Upper lobe of left lung (tissue), 4 donors: ENCODE results near the gene CRLF3.

Source experiments
- CTCF ChIP-seq, 6 experiments: fragments of 450-650 bp in 4 of 6; fragments of 200-600 bp in 2 of 6; sonication (generic) in 2 of 6; IDR thresholded peaks; one replicate each; pipeline ENCODE4 v1.5.1; 2016 to 2019; ENCODE audit warnings: antibody characterized with exemption in 6 of 6
- EP300 ChIP-seq, 4 donors: sonication (generic); formaldehyde crosslinking; IDR thresholded peaks; one replicate each; pipeline ENCODE4 v1.5.1; 2017; ENCODE audit warnings: antibody characterized with exemption in 4 of 4, control low read depth in 2 of 4
- POLR2A ChIP-seq, 4 donors: fragments of 450-650 bp; IDR thresholded peaks; one replicate each; pipeline ENCODE4 v1.5.1; 2016 to 2017; ENCODE audit warnings: antibody characterized with exemption in 4 of 4, mild to moderate bottlenecking in 2 of 4
- POLR2AphosphoS5 ChIP-seq, 2 donors: sonication (generic); formaldehyde crosslinking; IDR thresholded peaks; one replicate each; pipeline ENCODE4 v1.5.1; 2017; ENCODE audit warnings: antibody characterized with exemption in 2 of 2

GRCh38 chr17:30796016-30796415 is 28.5 kb downstream of the CRLF3 start:
- TF ChIP-seq CTCF (IDR thresholded peaks at IDR 0.05) = no peak
- TF ChIP-seq EP300 (IDR thresholded peaks at IDR 0.05) = no peak
- TF ChIP-seq POLR2AphosphoS5 (IDR thresholded peaks at IDR 0.05) = no peak
- TF ChIP-seq POLR2A (IDR thresholded peaks at IDR 0.05) = no peak
